ENCODE results near the gene RCBTB2. TPM values are rescaled to one million over a fixed set of nuclear protein-coding genes. Genes with fewer than 3 reads are reported as not detected.

Gene RCBTB2
- total and polyA plus RNA-seq, 2 donors (not counting 3 experiments of a cell fraction or from before 2014, with no cell fraction given): 10.7 to 12.6 TPM

GRCh38 chr13:48528720-48529119, 4.2 kb downstream of the RCBTB2 start:
- Histone ChIP-seq H3K36me3 (ENCODE audit: control insufficient read depth in 2 of 2, extremely low read depth in 1 of 2, insufficient read depth in 2 of 2, low read length in 2 of 2) (no peaks in the 10 kb centered on the region), H3K4me1 (ENCODE audit: control insufficient read depth, extremely low read depth, insufficient read depth, low read length) (peaks cover 10% of the 10 kb centered on the region), H3K4me3 (replicated peaks in 1 of 3; ENCODE audit: insufficient read depth in 1 of 3, low read depth in 1 of 3, low read length in 3 of 3) (no peak overlapping the region), H3K79me2 (ENCODE audit: control insufficient read depth, insufficient read depth, low read length) (peaks cover 2% of the 10 kb centered on the region), H3K9me1 (replicated peaks; ENCODE audit: control insufficient read depth, extremely low read depth, insufficient read depth, low read length) (no peaks in the 10 kb centered on the region), H2AFZ (ENCODE audit: low read depth, low read length) (no peak overlapping the region), H3K9ac (replicated peaks; ENCODE audit: extremely low read depth, insufficient read depth, low read length) (no peak overlapping the region), H3K4me2 (ENCODE audit: insufficient read depth, low read length) (no peak overlapping the region), H3K9me3 (replicated peaks; ENCODE audit: control insufficient read depth, insufficient read depth, low read length) (no peaks in the 10 kb centered on the region), H3K27me3 (ENCODE audit: control insufficient read depth in 2 of 2, insufficient read depth in 2 of 2, low read length in 2 of 2) (no peaks in the 10 kb centered on the region), H4K20me1 (replicated peaks; ENCODE audit: control insufficient read depth, extremely low read depth, insufficient read depth, low read length) (no peaks in the 10 kb centered on the region), H3K27ac (ENCODE audit: insufficient read depth, low read depth, low read length) (no peak overlapping the region)
- FAIRE-seq (no peak), DNase-seq (ENCODE audit: low read depth, low spot score) (no peak)
- POLR2A ChIA-PET: no interaction called here
- dilution Hi-C loops (cut with MboI; ENCODE audit: extremely low pct_ligation_motif_present, low sequenced_read_pairs): no loop called here
- no TSS peak for BruUV-seq (replicated peaks)
- no peak for TF ChIP-seq FOS (IDR thresholded peaks at IDR 0.05; ENCODE audit: borderline replicate concordance, insufficient read depth, low read length)
- TF ChIP-seq MAX (IDR thresholded peaks at IDR 0.05; ENCODE audit: insufficient read depth, insufficient read length): no peak
- TF ChIP-seq GATA2 (IDR thresholded peaks at IDR 0.05; ENCODE audit: insufficient read depth, insufficient read length, low read depth, low read length): no peak
- TF ChIP-seq POLR2A (IDR thresholded peaks at IDR 0.05; ENCODE audit: low read depth, low read length): no peak
- TF ChIP-seq JUN (IDR thresholded peaks at IDR 0.05; ENCODE audit: borderline replicate concordance, insufficient read depth, insufficient read length, low read depth): no peak
- TF ChIP-seq, protein P1, sequence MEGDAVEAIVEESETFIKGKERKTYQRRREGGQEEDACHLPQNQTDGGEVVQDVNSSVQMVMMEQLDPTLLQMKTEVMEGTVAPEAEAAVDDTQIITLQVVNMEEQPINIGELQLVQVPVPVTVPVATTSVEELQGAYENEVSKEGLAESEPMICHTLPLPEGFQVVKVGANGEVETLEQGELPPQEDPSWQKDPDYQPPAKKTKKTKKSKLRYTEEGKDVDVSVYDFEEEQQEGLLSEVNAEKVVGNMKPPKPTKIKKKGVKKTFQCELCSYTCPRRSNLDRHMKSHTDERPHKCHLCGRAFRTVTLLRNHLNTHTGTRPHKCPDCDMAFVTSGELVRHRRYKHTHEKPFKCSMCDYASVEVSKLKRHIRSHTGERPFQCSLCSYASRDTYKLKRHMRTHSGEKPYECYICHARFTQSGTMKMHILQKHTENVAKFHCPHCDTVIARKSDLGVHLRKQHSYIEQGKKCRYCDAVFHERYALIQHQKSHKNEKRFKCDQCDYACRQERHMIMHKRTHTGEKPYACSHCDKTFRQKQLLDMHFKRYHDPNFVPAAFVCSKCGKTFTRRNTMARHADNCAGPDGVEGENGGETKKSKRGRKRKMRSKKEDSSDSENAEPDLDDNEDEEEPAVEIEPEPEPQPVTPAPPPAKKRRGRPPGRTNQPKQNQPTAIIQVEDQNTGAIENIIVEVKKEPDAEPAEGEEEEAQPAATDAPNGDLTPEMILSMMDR (IDR thresholded peaks at IDR 0.05; ENCODE audit: extremely low read depth in 1 of 2, insufficient read depth in 1 of 2, low read depth in 1 of 2, low read length in 2 of 2): no peak
- no peak for TF ChIP-seq POLR2AphosphoS5 (IDR thresholded peaks at IDR 0.05; ENCODE audit: insufficient read depth, low read depth, low read length)
- no peak for TF ChIP-seq EZH2 (IDR thresholded peaks at IDR 0.05; ENCODE audit: borderline replicate concordance, low read depth, low read length, severe bottlenecking)
- TF ChIP-seq MYC (IDR thresholded peaks at IDR 0.05; ENCODE audit: low read depth, low read length): no peak
- intact Hi-C loops (cut with micrococcal nuclease): no loop called here
- CTCF ChIA-PET: no interaction called here

Data from endothelial cell of umbilical vein (primary cell).